RKO (cell line): ENCODE results near the gene SPRY2.

Experiments used
- DNase-seq: peaks from one replicate; pipeline ENCODE4 v3.0.0-alpha.2; 2016; ENCODE audit warnings: low spot score

The SPRY2 gene

GRCh38 chr13:80313668-80314256 lies 27.2 kb downstream of the SPRY2 start:
- no peak for DNase-seq

DNA sequence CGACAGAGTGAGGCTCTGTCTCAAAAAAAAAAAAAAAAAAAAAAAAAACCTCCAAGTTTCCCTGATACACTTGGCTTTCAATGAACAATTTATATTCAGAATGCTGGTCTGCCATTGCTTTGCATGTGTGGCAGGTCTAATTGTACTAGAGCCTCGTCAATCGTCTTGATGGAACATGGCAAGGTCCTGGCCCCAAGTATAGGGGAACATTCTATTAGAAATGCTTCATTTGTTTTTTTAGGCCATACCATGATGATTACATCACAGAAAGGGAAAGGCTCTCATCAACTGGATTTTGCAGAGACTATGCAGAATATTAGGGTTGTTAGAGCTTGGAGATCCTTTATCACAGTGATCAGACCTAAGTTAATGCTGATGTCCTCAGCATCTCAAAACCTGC lies 28.0 kb downstream of the SPRY2 start:
- no peak for DNase-seq

DNA sequence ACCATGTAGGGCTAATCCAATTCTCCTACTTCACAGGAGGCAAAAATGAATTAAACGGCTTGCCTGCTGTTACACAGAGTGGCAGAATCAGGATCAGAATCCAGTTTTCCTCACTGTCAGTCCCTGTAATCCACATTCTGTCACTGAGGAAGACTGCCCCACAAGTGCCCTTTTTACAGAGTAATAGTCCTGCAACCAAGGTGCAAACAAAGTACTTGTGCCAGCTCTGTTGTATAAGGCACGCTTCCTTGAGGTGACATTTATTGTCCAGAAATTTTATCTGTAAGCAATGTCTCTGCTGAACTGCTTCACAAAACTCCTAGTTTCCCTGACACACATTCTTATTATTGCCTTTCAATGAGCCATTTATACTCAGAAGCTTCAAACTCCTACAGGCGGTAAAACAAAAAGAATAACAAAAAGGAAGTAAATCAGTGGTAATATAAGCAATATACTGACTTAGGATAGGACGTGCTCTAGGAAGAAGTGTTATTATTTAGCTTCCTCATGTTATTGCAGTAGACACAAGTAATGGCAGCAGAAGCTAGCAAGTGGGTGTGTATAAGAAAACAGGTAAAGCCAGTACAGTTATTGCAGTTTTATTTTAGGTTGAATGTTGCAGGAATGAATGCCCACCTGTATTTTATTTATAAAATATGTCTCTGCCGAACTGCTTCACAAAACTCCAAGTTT lies 28.8 kb downstream of the SPRY2 start:
- no peak for DNase-seq

- DNase-seq = no peak
Measured at GRCh38 chr13:80309926-80310325, 31.0 kb downstream of the SPRY2 start.

DNA sequence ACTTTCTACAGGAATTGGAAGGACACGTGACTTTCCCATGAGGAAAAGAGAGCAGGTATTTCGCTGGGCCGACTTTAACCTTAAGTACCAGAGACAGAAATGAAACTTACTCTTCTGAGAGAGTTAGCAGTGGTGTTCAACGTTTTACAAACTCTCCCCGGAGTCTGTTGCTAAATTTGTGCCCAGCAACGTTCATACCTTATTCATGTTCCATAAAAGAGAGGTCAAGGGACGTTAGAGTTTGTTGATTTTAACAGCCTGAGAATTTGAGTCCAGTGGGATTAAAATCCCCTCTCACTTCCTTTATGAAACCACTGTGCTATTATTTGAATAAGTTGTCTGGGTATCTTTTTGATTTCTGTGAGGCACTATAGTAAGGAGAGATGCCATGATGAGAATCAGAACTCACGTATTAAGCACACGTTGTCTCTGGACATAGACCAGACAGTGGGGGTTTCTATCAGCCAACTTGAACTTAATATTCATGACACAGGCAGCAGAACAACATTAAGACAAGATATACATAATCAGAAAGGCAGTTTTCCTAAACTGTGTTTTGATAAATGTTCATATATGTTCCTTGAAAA lies 33.4 kb downstream of the SPRY2 start:
- DNase-seq = no peak

- no peak for DNase-seq
Measured at GRCh38 chr13:80306337-80306972, 34.5 kb downstream of the SPRY2 start.

DNA sequence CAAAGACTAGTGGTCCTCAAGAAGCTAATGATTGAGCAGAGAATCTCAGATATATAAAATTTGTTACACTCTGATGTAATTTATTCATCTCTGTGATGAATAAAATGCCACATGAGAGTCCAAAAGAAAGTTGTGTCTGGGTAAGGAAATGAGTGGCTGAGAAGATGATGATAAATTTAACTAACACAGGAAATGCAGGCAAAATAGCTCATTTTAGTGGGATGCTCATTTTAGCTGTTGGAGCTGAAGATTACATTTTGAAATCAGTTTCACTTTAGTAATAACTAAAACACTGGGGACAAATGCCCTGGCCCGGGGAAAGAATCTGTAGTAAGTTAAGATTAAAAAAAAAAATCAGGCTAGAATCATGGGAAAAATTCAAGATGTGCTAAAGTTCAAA lies 35.2 kb downstream of the SPRY2 start:
- DNase-seq = no peak

GRCh38 chr13:80303225-80303811 lies 37.6 kb downstream of the SPRY2 start:
- DNase-seq = no peak

GRCh38 chr13:80299046-80299445 lies 41.9 kb downstream of the SPRY2 start:
- no peak for DNase-seq

- DNase-seq = no peak
Measured at GRCh38 chr13:80297503-80297902, 43.4 kb downstream of the SPRY2 start.

GRCh38 chr13:80297094-80297493 lies 43.8 kb downstream of the SPRY2 start:
- no peak for DNase-seq

- DNase-seq = no peak
Measured at GRCh38 chr13:80296638-80297037, 44.3 kb downstream of the SPRY2 start.

DNA sequence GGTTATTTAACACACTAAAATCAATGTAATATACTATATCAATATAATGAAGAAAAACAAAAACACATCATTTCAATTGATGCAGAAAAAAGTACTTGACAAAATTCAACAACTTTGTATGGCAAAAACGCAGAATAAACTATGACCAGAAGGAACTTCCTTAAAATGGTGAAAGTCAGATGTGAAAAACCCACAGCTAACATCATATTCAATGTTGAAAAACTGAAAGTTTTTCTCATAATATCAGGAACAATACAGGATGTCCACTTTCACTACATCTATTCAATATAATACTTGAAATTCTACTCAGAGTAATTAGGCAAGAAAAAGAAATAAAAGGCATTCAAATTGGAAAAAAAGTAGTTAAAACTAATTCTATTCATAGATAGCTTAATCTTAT lies 50.3 kb downstream of the SPRY2 start:
- DNase-seq = no peak
